ENCODE measurements around the gene RNASEH2B. TPM values are rescaled to one million over a fixed set of nuclear protein-coding genes. Genes with fewer than 3 reads are reported as not detected.
A peak's percentile ranks its signal among the peaks of the same experiment; 100 is the strongest.

RNASEH2B gene
- polyA plus RNA-seq, 2 of the 4 experiments (the other 2 are of a cell fraction): 27.5 to 73.5 TPM

DNA sequence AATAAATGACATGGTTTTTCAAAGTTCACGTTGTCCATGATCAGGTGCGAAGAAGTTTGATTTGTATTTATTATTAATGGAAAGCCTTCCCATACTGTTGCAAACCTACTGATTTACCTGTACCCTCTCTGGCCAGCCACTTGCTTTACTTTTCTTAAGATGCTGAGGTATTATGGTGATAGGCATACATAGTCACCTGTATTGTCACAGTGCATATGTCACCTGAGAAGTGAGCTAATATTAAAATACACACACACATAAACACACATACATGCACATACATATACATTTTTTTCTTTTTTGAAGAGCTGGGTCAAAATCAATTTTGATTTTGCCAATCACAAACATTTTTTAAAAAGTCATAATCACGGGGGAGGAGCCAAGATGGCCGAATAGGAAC, 72.1 kb downstream of the RNASEH2B start:
- peak; percentile 61 to 68; a peak in 4 of 6 replicates for ATAC-seq
- peak overlapping the region; percentile 49 for H3K4me3 ChIP-seq
- peaks cover 6% of the 10 kb centered on the region; the same call in 2 of the 3 replicates for H3K4me1 ChIP-seq
- TF ChIP-seq CBX2 (IDR thresholded peaks at IDR 0.05; ENCODE audit: borderline replicate concordance, low read depth): no peak
- TF ChIP-seq RCOR1 (IDR thresholded peaks at IDR 0.05; ENCODE audit: low read depth, low read length): no peak
- TF ChIP-seq NFE2L2 (conservative IDR thresholded peaks at IDR 0.05; ENCODE audit: low read length): no peak
- TF ChIP-seq E2F6 (IDR thresholded peaks at IDR 0.05; ENCODE audit: borderline replicate concordance, low read depth): no peak
- TF ChIP-seq SMC3 (IDR thresholded peaks at IDR 0.05): no peak
- H3K4me2 ChIP-seq: peak overlapping the region; percentile 76
- POLR2A ChIA-PET: no interaction called here
- H3K9me3 ChIP-seq: no peaks in the 10 kb centered on the region
- 49% methylated on average over 4 of the region's 4 CpGs for WGBS (ENCODE audit: missing lambda C conversion rate)
- H3K27ac ChIP-seq: peak overlapping the region; percentile 67 to 78
- peak in 1 of 2 experiments; percentile 4 for DNase-seq (ENCODE audit: low read depth in 1 of 2, low spot score in 1 of 2)
- CTCF ChIA-PET: no interaction called here
- no peak for FAIRE-seq

GRCh38 chr13:50989476-50989875, 79.9 kb downstream of the RNASEH2B start:
- TF ChIP-seq NR3C1 (IDR thresholded peaks at IDR 0.05): no peak
- TF ChIP-seq PHF8 (IDR thresholded peaks at IDR 0.05; ENCODE audit: borderline replicate concordance, low read depth): no peak
- TF ChIP-seq, protein P1, sequence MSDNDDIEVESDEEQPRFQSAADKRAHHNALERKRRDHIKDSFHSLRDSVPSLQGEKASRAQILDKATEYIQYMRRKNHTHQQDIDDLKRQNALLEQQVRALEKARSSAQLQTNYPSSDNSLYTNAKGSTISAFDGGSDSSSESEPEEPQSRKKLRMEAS (IDR thresholded peaks at IDR 0.05): no peak
- FAIRE-seq (no peak), ATAC-seq (peak in 1 of 2 experiments; percentile 72; a peak in 3 of 6 replicates), DNase-seq (ENCODE audit: low read depth in 1 of 2, low spot score in 1 of 2) (peak in 1 of 2 experiments; percentile 26)
- H3K9me3 ChIP-seq: no peaks in the 10 kb centered on the region
- no peaks in the 10 kb centered on the region for H3K4me1 ChIP-seq
- CTCF ChIA-PET: interaction anchor here (0.6 to 1.7 kb wide), 3 partner anchors 11 to 133 kb away, joined by 3 to 5 read pairs (median 3); no protein-coding TSS in a partner anchor
- no peak overlapping the region for H3K4me2 ChIP-seq
- no peak overlapping the region for H3K4me3 ChIP-seq
- 40% methylated on average over 6 of the region's 6 CpGs for whole genome bisulfite sequencing (ENCODE audit: missing lambda C conversion rate)
- no peak overlapping the region for H3K27ac ChIP-seq
- POLR2A ChIA-PET: no interaction called here

GRCh38 chr13:50990065-50990817, 80.7 kb downstream of the RNASEH2B start:
- H3K4me1 ChIP-seq: no peaks in the 10 kb centered on the region
- no peak overlapping the region for H3K4me3 ChIP-seq
- FAIRE-seq: no peak
- H3K4me2 ChIP-seq: no peak overlapping the region
- POLR2A ChIA-PET: no interaction called here
- no peaks in the 10 kb centered on the region for H3K9me3 ChIP-seq
- WGBS (ENCODE audit: missing lambda C conversion rate): 61% methylated on average over 11 of the region's 11 CpGs
- CTCF ChIA-PET: interaction anchor here (1.7 kb wide), 1 partner anchor 79 kb away, joined by 3 read pairs; no protein-coding TSS in a partner anchor
- TF ChIP-seq FOXS1 (CRISPR knock-in tag; IDR thresholded peaks at IDR 0.05): no peak
- no peak for TF ChIP-seq POLR2A (IDR thresholded peaks at IDR 0.05; ENCODE audit: low read length)
- no peak for TF ChIP-seq SMC3 (IDR thresholded peaks at IDR 0.05)
- TF ChIP-seq, protein P2, sequence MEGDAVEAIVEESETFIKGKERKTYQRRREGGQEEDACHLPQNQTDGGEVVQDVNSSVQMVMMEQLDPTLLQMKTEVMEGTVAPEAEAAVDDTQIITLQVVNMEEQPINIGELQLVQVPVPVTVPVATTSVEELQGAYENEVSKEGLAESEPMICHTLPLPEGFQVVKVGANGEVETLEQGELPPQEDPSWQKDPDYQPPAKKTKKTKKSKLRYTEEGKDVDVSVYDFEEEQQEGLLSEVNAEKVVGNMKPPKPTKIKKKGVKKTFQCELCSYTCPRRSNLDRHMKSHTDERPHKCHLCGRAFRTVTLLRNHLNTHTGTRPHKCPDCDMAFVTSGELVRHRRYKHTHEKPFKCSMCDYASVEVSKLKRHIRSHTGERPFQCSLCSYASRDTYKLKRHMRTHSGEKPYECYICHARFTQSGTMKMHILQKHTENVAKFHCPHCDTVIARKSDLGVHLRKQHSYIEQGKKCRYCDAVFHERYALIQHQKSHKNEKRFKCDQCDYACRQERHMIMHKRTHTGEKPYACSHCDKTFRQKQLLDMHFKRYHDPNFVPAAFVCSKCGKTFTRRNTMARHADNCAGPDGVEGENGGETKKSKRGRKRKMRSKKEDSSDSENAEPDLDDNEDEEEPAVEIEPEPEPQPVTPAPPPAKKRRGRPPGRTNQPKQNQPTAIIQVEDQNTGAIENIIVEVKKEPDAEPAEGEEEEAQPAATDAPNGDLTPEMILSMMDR (IDR thresholded peaks at IDR 0.05): no peak
- TF ChIP-seq GATA3 (IDR thresholded peaks at IDR 0.05; ENCODE audit: borderline replicate concordance): no peak
- no peak for TF ChIP-seq NFE2L2 (conservative IDR thresholded peaks at IDR 0.05; ENCODE audit: low read length)
- no peak for TF ChIP-seq E2F6 (IDR thresholded peaks at IDR 0.05; ENCODE audit: borderline replicate concordance, low read depth)
- no peak for TF ChIP-seq HOXB13 (CRISPR knock-in tag; IDR thresholded peaks at IDR 0.05; ENCODE audit: low read depth)
- no peak for TF ChIP-seq HDAC2 (IDR thresholded peaks at IDR 0.05)
- TF ChIP-seq POLR2AphosphoS2 (conservative IDR thresholded peaks at IDR 0.05; ENCODE audit: low read length): no peak
- TF ChIP-seq JUN (IDR thresholded peaks at IDR 0.05): no peak
- no peak for TF ChIP-seq CHD2 (IDR thresholded peaks at IDR 0.05; ENCODE audit: low read length, partially characterized antibody)
- no peak for TF ChIP-seq FOSB (CRISPR knock-in tag; IDR thresholded peaks at IDR 0.05)
- TF ChIP-seq MAFK (IDR thresholded peaks at IDR 0.05; ENCODE audit: partially characterized antibody): no peak
- TF ChIP-seq CBX2 (IDR thresholded peaks at IDR 0.05; ENCODE audit: borderline replicate concordance, low read depth): no peak
- TF ChIP-seq RNF2 (IDR thresholded peaks at IDR 0.05; ENCODE audit: borderline replicate concordance, low read depth): no peak
- TF ChIP-seq NR3C1 (IDR thresholded peaks at IDR 0.05): no peak
- TF ChIP-seq RCOR1 (IDR thresholded peaks at IDR 0.05; ENCODE audit: low read depth, low read length): no peak
- DNase-seq (ENCODE audit: low read depth in 1 of 2, low spot score in 1 of 2): no peak
- no peak for ATAC-seq
- H3K27ac ChIP-seq: no peak overlapping the region
